ENCODE data around the gene MRNIP. TPM values are rescaled to one million over a fixed set of nuclear protein-coding genes. Genes with fewer than 3 reads are reported as not detected.

MRNIP gene
- total RNA-seq, 1 donor from 2014 or later = 60.2 TPM

DNA sequence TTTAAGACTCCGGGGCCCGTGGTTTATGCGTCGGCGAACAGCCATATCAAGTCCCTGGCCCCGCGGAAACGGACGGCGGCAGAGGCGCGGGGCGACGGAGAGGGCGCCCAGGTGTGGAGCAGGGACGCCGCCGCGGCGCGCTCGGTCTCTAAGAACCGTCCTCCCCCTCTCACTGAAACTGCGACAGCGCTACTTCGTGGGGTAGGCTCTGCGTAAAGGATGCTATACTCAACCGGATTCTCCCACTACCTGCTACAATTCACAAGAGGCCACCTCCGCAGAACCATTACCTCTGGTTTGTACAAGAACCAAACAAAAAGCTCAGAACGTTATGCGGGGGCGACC, 404 bp downstream of the MRNIP start:
- H3K4me3 Mint-ChIP-seq (ENCODE audit: unreplicated experiment) = peak overlapping the region; percentile 97
- peak overlapping the region; percentile 93 for H3K27ac Mint-ChIP-seq (ENCODE audit: unreplicated experiment)
- DNase-seq = peak; percentile 46
- H3K27me3 Mint-ChIP-seq (ENCODE audit: unreplicated experiment) = peaks cover 3% of the 10 kb centered on the region
- peaks cover 4% of the 10 kb centered on the region for H3K9me3 Mint-ChIP-seq (ENCODE audit: unreplicated experiment)
- peaks cover 7% of the 10 kb centered on the region for H3K4me1 Mint-ChIP-seq (ENCODE audit: low read depth, unreplicated experiment)
- TF ChIP-seq, protein P1, sequence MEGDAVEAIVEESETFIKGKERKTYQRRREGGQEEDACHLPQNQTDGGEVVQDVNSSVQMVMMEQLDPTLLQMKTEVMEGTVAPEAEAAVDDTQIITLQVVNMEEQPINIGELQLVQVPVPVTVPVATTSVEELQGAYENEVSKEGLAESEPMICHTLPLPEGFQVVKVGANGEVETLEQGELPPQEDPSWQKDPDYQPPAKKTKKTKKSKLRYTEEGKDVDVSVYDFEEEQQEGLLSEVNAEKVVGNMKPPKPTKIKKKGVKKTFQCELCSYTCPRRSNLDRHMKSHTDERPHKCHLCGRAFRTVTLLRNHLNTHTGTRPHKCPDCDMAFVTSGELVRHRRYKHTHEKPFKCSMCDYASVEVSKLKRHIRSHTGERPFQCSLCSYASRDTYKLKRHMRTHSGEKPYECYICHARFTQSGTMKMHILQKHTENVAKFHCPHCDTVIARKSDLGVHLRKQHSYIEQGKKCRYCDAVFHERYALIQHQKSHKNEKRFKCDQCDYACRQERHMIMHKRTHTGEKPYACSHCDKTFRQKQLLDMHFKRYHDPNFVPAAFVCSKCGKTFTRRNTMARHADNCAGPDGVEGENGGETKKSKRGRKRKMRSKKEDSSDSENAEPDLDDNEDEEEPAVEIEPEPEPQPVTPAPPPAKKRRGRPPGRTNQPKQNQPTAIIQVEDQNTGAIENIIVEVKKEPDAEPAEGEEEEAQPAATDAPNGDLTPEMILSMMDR (IDR thresholded peaks at IDR 0.05; ENCODE audit: partially characterized antibody, unreplicated experiment) = no peak
- peaks cover 6% of the 10 kb centered on the region for H3K36me3 Mint-ChIP-seq (ENCODE audit: unreplicated experiment)

GRCh38 chr5:179854356-179854755, 4.3 kb downstream of the MRNIP start:
- Mint-ChIP-seq H3K9me3 (ENCODE audit: unreplicated experiment) (peaks cover 2% of the 10 kb centered on the region), H3K27ac (ENCODE audit: unreplicated experiment) (no peak overlapping the region), H3K4me1 (ENCODE audit: low read depth, unreplicated experiment) (peaks cover 3% of the 10 kb centered on the region), H3K36me3 (ENCODE audit: unreplicated experiment) (peaks cover 7% of the 10 kb centered on the region), H3K4me3 (ENCODE audit: unreplicated experiment) (no peak overlapping the region), H3K27me3 (ENCODE audit: unreplicated experiment) (peaks cover 3% of the 10 kb centered on the region)
- no peak for DNase-seq
- TF ChIP-seq, protein P1 (IDR thresholded peaks at IDR 0.05; ENCODE audit: partially characterized antibody, unreplicated experiment) = no peak

GRCh38 chr5:179852993-179853547, 5.5 kb downstream of the MRNIP start:
- TF ChIP-seq, protein P1 (IDR thresholded peaks at IDR 0.05; ENCODE audit: partially characterized antibody, unreplicated experiment) = no peak
- no peak for DNase-seq
- H3K4me3 Mint-ChIP-seq (ENCODE audit: unreplicated experiment) = no peak overlapping the region
- H3K4me1 Mint-ChIP-seq (ENCODE audit: low read depth, unreplicated experiment) = peaks cover 2% of the 10 kb centered on the region
- no peak overlapping the region for H3K27ac Mint-ChIP-seq (ENCODE audit: unreplicated experiment)
- H3K27me3 Mint-ChIP-seq (ENCODE audit: unreplicated experiment) = peaks cover 3% of the 10 kb centered on the region
- peaks cover 8% of the 10 kb centered on the region for H3K36me3 Mint-ChIP-seq (ENCODE audit: unreplicated experiment)
- H3K9me3 Mint-ChIP-seq (ENCODE audit: unreplicated experiment) = no peaks in the 10 kb centered on the region

GRCh38 chr5:179841621-179842020, 17.0 kb downstream of the MRNIP start:
- H3K27me3 Mint-ChIP-seq (ENCODE audit: unreplicated experiment) = peaks cover 4% of the 10 kb centered on the region
- no peaks in the 10 kb centered on the region for H3K4me1 Mint-ChIP-seq (ENCODE audit: low read depth, unreplicated experiment)
- no peak overlapping the region for H3K4me3 Mint-ChIP-seq (ENCODE audit: unreplicated experiment)
- H3K9me3 Mint-ChIP-seq (ENCODE audit: unreplicated experiment) = peaks cover 7% of the 10 kb centered on the region
- H3K27ac Mint-ChIP-seq (ENCODE audit: unreplicated experiment) = no peak overlapping the region
- DNase-seq = no peak
- TF ChIP-seq, protein P1 (IDR thresholded peaks at IDR 0.05; ENCODE audit: partially characterized antibody, unreplicated experiment) = no peak
- peaks cover 30% of the 10 kb centered on the region for H3K36me3 Mint-ChIP-seq (ENCODE audit: unreplicated experiment)

- Mint-ChIP-seq H3K27me3 (ENCODE audit: unreplicated experiment) (peaks cover 6% of the 10 kb centered on the region), H3K4me1 (ENCODE audit: low read depth, unreplicated experiment) (no peaks in the 10 kb centered on the region), H3K36me3 (ENCODE audit: unreplicated experiment) (peaks cover 34% of the 10 kb centered on the region), H3K4me3 (ENCODE audit: unreplicated experiment) (no peak overlapping the region), H3K9me3 (ENCODE audit: unreplicated experiment) (peaks cover 7% of the 10 kb centered on the region), H3K27ac (ENCODE audit: unreplicated experiment) (no peak overlapping the region)
- DNase-seq = no peak
- TF ChIP-seq, protein P1 (IDR thresholded peaks at IDR 0.05; ENCODE audit: partially characterized antibody, unreplicated experiment) = no peak
These were observed 17.9 kb downstream of the MRNIP start for GRCh38 chr5:179840766-179841165.
